ENCODE data around the gene ENTHD1.

ENTHD1 gene

DNA sequence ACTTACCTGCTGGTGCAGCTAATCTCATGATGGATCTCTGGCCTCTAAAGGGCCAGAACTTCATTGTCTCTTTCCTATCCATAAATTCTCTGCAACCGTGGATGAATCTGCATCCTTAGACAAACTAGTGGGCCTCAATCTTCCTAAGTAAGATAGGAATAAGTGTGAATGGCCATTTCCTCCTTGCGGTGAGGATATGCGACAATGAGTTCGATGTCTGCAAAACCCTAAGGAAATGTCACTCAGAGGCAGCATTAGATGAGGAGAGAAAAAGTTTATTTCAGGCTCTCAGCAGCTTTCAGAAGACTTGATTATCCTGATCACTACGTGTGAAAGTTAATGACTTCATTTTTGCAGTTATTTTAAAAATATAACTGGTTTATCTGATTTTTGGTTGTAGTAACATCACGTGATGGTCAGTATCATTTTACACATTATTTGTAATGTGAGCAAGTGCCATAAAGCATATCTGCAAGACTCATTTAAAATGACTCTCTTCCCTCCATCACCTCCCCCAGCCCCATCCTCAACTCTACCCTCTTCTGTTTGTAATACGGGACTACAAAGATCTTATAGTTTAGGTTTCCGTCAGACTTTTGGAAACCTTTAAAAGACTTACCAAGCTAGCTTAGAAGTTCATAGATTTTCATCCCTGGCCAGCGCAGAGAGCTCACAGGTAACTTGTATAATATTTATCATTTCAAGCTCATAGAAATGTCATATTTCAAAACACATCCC lies 17.5 kb upstream of the ENTHD1 start:
- Histone ChIP-seq H3K4me1 (ENCODE audit: insufficient read depth, low read length, severe bottlenecking) (no peaks in the 10 kb centered on the region), H3K36me3 (ENCODE audit: insufficient read depth, low read length) (no peaks in the 10 kb centered on the region), H3K9ac (ENCODE audit: low read length) (no peak overlapping the region), H3K27ac (ENCODE audit: low read depth, low read length, poor library complexity, severe bottlenecking) (no peak overlapping the region), H3K27me3 (ENCODE audit: insufficient read depth, low read length) (no peaks in the 10 kb centered on the region), H3K4me3 (ENCODE audit: low read depth, low read length, poor library complexity, severe bottlenecking) (no peak overlapping the region), H4K20me1 (ENCODE audit: insufficient read depth, low read length) (no peaks in the 10 kb centered on the region), H3K9me3 (ENCODE audit: low read length) (no peaks in the 10 kb centered on the region), H3K9me2 (ENCODE audit: low read depth, low read length) (no peaks in the 10 kb centered on the region), H3F3A (ENCODE audit: insufficient read depth, low read length) (no peaks in the 10 kb centered on the region), H3K4me2 (ENCODE audit: low read length) (no peak overlapping the region), H3K79me2 (ENCODE audit: insufficient read depth, low read length) (no peaks in the 10 kb centered on the region), H2AFZ (ENCODE audit: low read length) (no peak overlapping the region)
- TF ChIP-seq, protein P1, sequence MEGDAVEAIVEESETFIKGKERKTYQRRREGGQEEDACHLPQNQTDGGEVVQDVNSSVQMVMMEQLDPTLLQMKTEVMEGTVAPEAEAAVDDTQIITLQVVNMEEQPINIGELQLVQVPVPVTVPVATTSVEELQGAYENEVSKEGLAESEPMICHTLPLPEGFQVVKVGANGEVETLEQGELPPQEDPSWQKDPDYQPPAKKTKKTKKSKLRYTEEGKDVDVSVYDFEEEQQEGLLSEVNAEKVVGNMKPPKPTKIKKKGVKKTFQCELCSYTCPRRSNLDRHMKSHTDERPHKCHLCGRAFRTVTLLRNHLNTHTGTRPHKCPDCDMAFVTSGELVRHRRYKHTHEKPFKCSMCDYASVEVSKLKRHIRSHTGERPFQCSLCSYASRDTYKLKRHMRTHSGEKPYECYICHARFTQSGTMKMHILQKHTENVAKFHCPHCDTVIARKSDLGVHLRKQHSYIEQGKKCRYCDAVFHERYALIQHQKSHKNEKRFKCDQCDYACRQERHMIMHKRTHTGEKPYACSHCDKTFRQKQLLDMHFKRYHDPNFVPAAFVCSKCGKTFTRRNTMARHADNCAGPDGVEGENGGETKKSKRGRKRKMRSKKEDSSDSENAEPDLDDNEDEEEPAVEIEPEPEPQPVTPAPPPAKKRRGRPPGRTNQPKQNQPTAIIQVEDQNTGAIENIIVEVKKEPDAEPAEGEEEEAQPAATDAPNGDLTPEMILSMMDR (IDR thresholded peaks at IDR 0.05; ENCODE audit: low read length): no peak
- TF ChIP-seq EZH2 (IDR thresholded peaks at IDR 0.05; ENCODE audit: borderline replicate concordance, low read length): no peak

DNA sequence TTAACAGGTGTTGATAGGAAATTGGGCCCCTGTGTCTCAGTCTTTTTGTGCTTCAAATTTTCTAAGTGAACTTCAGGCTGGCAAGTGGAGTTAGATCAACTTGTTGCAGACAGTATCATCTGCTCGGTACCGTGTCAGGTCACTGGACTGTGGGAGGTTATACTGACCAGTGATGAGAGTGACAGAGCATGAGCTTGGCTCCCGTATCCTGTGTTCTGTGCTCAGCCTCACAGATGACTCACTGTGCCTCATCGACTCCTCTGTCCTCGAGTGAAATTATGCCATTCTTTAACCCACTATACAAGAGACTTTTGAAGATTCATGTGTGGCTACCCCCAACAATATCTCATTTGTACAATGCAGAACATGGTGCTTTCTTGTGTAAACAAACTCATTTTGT lies 15.2 kb upstream of the ENTHD1 start:
- no peak overlapping the region for H3K27ac ChIP-seq (ENCODE audit: low read depth, low read length, poor library complexity, severe bottlenecking)

DNA sequence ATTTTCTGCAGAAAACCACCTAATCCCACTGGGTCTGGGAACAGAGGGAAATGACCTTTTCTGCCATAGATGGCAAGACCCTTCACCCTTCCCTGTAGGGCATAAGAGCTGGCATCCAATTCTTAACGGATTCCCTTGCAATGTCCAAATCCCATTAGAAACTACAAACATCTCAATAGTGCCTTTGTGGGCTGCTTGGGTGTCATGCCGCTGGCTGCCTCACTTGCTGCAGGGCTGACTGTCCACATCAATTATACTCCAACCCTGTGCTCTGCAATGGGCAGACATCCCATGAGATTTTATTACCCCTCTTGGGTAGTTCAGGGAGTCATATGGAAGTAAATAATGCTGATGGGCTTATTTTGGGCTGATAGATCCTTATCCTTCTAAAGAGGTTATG lies 14.6 kb upstream of the ENTHD1 start:
- Histone ChIP-seq H3K9me2 (ENCODE audit: low read depth, low read length) (no peaks in the 10 kb centered on the region), H3K36me3 (ENCODE audit: insufficient read depth, low read length) (no peaks in the 10 kb centered on the region), H3K4me1 (ENCODE audit: insufficient read depth, low read length, severe bottlenecking) (no peaks in the 10 kb centered on the region), H3K27ac (ENCODE audit: low read depth, low read length, poor library complexity, severe bottlenecking) (no peak overlapping the region), H3K4me3 (ENCODE audit: low read depth, low read length, poor library complexity, severe bottlenecking) (no peak overlapping the region), H3K9me3 (ENCODE audit: low read length) (no peaks in the 10 kb centered on the region), H3K79me2 (ENCODE audit: insufficient read depth, low read length) (no peaks in the 10 kb centered on the region), H3F3A (ENCODE audit: insufficient read depth, low read length) (no peaks in the 10 kb centered on the region), H2AFZ (ENCODE audit: low read length) (no peak overlapping the region), H3K27me3 (ENCODE audit: insufficient read depth, low read length) (no peaks in the 10 kb centered on the region), H4K20me1 (ENCODE audit: insufficient read depth, low read length) (no peaks in the 10 kb centered on the region), H3K9ac (ENCODE audit: low read length) (no peak overlapping the region), H3K4me2 (ENCODE audit: low read length) (no peak overlapping the region)
- TF ChIP-seq, protein P1 (IDR thresholded peaks at IDR 0.05; ENCODE audit: low read length): no peak
- TF ChIP-seq EZH2 (IDR thresholded peaks at IDR 0.05; ENCODE audit: borderline replicate concordance, low read length): no peak

More for the DNA sequence above, 15.2 kb upstream of the ENTHD1 start:
- no peak overlapping the region for H3K9ac ChIP-seq (ENCODE audit: low read length)
- no peaks in the 10 kb centered on the region for H4K20me1 ChIP-seq (ENCODE audit: insufficient read depth, low read length)
- H2AFZ ChIP-seq (ENCODE audit: low read length): no peak overlapping the region
- H3F3A ChIP-seq (ENCODE audit: insufficient read depth, low read length): no peaks in the 10 kb centered on the region
- H3K4me1 ChIP-seq (ENCODE audit: insufficient read depth, low read length, severe bottlenecking): no peaks in the 10 kb centered on the region
- H3K79me2 ChIP-seq (ENCODE audit: insufficient read depth, low read length): no peaks in the 10 kb centered on the region
- no peaks in the 10 kb centered on the region for H3K36me3 ChIP-seq (ENCODE audit: insufficient read depth, low read length)
- no peak overlapping the region for H3K4me3 ChIP-seq (ENCODE audit: low read depth, low read length, poor library complexity, severe bottlenecking)
- H3K9me2 ChIP-seq (ENCODE audit: low read depth, low read length): no peaks in the 10 kb centered on the region
- no peaks in the 10 kb centered on the region for H3K27me3 ChIP-seq (ENCODE audit: insufficient read depth, low read length)
- no peak overlapping the region for H3K4me2 ChIP-seq (ENCODE audit: low read length)
- H3K9me3 ChIP-seq (ENCODE audit: low read length): no peaks in the 10 kb centered on the region
- TF ChIP-seq, protein P1 (IDR thresholded peaks at IDR 0.05; ENCODE audit: low read length): no peak
- TF ChIP-seq EZH2 (IDR thresholded peaks at IDR 0.05; ENCODE audit: borderline replicate concordance, low read length): no peak
